SK-N-MC (cell line): ENCODE measurements around the gene FAM171A2.

Experiments used
- EZH2 ChIP-seq: fragments of 200-600 bp; sonication (generic); IDR thresholded peaks from one replicate; pipeline ENCODE4 v1.6.1; 2017; ENCODE audit warnings: antibody characterized with exemption
- FOXP2 ChIP-seq: optimal IDR thresholded peaks from 2 replicates; pipeline ENCODE3; 2011; ENCODE audit warnings: mild to moderate bottlenecking, moderate library complexity; ENCODE audit not compliant: insufficient read depth; ENCODE audit errors: extremely low read length, control extremely low read depth
- POLR2AphosphoS5 ChIP-seq: IDR thresholded peaks from 2 replicates; pipeline ENCODE4 v1.6.1; 2012; ENCODE audit warnings: mild to moderate bottlenecking, low read depth, low read length, borderline replicate concordance

DNA sequence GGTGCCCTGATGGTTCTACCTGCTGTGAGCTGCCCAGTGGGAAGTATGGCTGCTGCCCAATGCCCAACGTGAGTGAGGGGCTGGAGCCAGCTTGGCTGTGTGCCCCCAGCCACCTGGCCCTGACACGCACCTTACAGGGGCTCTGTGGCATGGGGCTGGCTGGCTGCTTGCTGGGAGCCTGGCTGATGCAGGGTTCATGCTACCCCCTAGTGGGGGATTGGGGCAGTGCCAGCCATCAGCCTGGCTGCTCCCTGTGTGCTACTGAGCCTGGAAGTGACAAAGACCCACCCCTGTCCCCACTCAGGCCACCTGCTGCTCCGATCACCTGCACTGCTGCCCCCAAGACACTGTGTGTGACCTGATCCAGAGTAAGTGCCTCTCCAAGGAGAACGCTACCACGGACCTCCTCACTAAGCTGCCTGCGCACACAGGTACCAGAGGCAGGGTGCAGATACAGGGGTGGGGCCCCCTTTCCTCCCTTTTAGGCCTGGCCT is 12.9 kb downstream of the FAM171A2 start:
- TF ChIP-seq EZH2: no peak
- no peak for TF ChIP-seq POLR2AphosphoS5
- TF ChIP-seq FOXP2: no peak
